GM23338 (cell line): ENCODE measurements around the gene CACNA2D3. TPM values are rescaled to one million over a fixed set of nuclear protein-coding genes. Genes with fewer than 3 reads are reported as not detected.

Experiments used
- ATAC-seq: fragments of 200-7000 bp; cut with Tn5 transposase; 3 replicates; pipeline ENCODE4 v1.9.1; 2020
- DNase-seq: peaks from one replicate; pipeline ENCODE4 v3.0.0-alpha.2; 2015; ENCODE audit warnings: low spot score
- H2AFZ ChIP-seq: fragments of 200-600 bp; sonication (generic); 2 replicates; pipeline ENCODE4 v1.8.0; 2016; ENCODE audit warnings: antibody characterized with exemption, mild to moderate bottlenecking, moderate library complexity
- H3F3A ChIP-seq: fragments of 200-600 bp; sonication (generic); replicated peaks from 2 replicates; pipeline ENCODE4 v1.8.0; 2017; ENCODE audit warnings: antibody characterized with exemption, mixed run types, low read depth
- H3K27ac ChIP-seq: fragments of 200-600 bp; sonication (generic); 2 replicates; pipeline ENCODE4 v1.6.1; 2016; ENCODE audit warnings: low read depth
- H3K27me3 ChIP-seq: fragments of 200-600 bp; sonication (generic); 2 replicates; pipeline ENCODE4 v1.8.0; 2016; ENCODE audit warnings: mild to moderate bottlenecking, mixed run types, moderate library complexity; ENCODE audit not compliant: insufficient read depth
- H3K36me3 ChIP-seq: fragments of 200-600 bp; sonication (generic); 2 replicates; pipeline ENCODE4 v1.8.0; 2016; ENCODE audit warnings: mild to moderate bottlenecking; ENCODE audit not compliant: insufficient read depth
- H3K4me1 ChIP-seq: fragments of 200-600 bp; sonication (generic); 2 replicates; pipeline ENCODE4 v1.8.0; 2016; ENCODE audit warnings: mild to moderate bottlenecking, moderate library complexity; ENCODE audit not compliant: insufficient read depth
- H3K4me2 ChIP-seq: fragments of 200-600 bp; sonication (generic); 2 replicates; pipeline ENCODE4 v1.7.1; 2017; ENCODE audit warnings: mixed run types
- H3K4me3 ChIP-seq: fragments of 200-600 bp; sonication (generic); 2 replicates; pipeline ENCODE4 v1.6.1; 2016; ENCODE audit warnings: mixed run types
- H3K79me2 ChIP-seq: fragments of 200-600 bp; sonication (generic); replicated peaks from 2 replicates; pipeline ENCODE4 v1.8.0; 2017; ENCODE audit warnings: mild to moderate bottlenecking; ENCODE audit not compliant: insufficient read depth
- H3K9me2 ChIP-seq: fragments of 200-600 bp; sonication (generic); 2 replicates; pipeline ENCODE4 v1.8.0; 2017; ENCODE audit not compliant: insufficient read depth
- H4K20me1 ChIP-seq: fragments of 200-600 bp; sonication (generic); replicated peaks from 2 replicates; pipeline ENCODE4 v1.8.0; 2017; ENCODE audit warnings: mild to moderate bottlenecking; ENCODE audit not compliant: insufficient read depth
- H3K27ac Mint-ChIP-seq: 2 replicates; pipeline ENCODE4 v1.8.0; 2020; ENCODE audit warnings: inconsistent platforms, mild to moderate bottlenecking, moderate library complexity, mixed read lengths
- H3K27me3 Mint-ChIP-seq: 3 replicates; pipeline ENCODE4 v1.8.0; 2022; ENCODE audit warnings: low read depth, mild to moderate bottlenecking, moderate library complexity, mixed read lengths, inconsistent platforms; ENCODE audit not compliant: insufficient read depth, poor library complexity
- H3K36me3 Mint-ChIP-seq: 3 replicates; pipeline ENCODE4 v1.8.0; 2021; ENCODE audit warnings: low read depth, mild to moderate bottlenecking, inconsistent platforms, moderate library complexity, mixed read lengths
- H3K4me1 Mint-ChIP-seq: 3 replicates; pipeline ENCODE4 v1.8.0; 2020; ENCODE audit warnings: mild to moderate bottlenecking, inconsistent platforms, mixed read lengths
- H3K4me3 Mint-ChIP-seq: 3 replicates; pipeline ENCODE4 v1.8.0; 2021; ENCODE audit warnings: moderate library complexity, mild to moderate bottlenecking, inconsistent platforms, mixed read lengths
- H3K9me3 Mint-ChIP-seq: 3 replicates; pipeline ENCODE4 v1.8.0; 2020; ENCODE audit warnings: moderate library complexity, mild to moderate bottlenecking, inconsistent platforms, mixed read lengths
- CREB1 ChIP-seq: fragments of 250-450 bp; sonication (Bioruptor Pico); IDR thresholded peaks from 2 replicates; pipeline ENCODE4 v1.5.0; 2020; ENCODE audit warnings: low read depth, mild to moderate bottlenecking, moderate library complexity
- CTCF ChIP-seq, 2 experiments: fragments of 200-600 bp in 1 of 2; sonication (generic) in 1 of 2; conservative IDR thresholded peaks; 2 replicates each; pipeline versions ENCODE4 v1.5.1 to v1.6.1; 2016 to 2017; ENCODE audit warnings: antibody characterized with exemption in 2 of 2, low read depth in 2 of 2, mild to moderate bottlenecking in 2 of 2, moderate library complexity in 1 of 2
- ETS1 ChIP-seq: IDR thresholded peaks from 2 replicates; pipeline ENCODE4 v1.6.1; 2016; ENCODE audit warnings: antibody characterized with exemption
- EZH2 ChIP-seq: fragments of 200-600 bp; sonication (generic); IDR thresholded peaks from one replicate; pipeline ENCODE4 v1.8.0; 2017; ENCODE audit warnings: antibody characterized with exemption, mild to moderate bottlenecking, low read depth; ENCODE audit not compliant: unreplicated experiment
- EZH2phosphoT487 ChIP-seq: fragments of 200-600 bp; sonication (generic); IDR thresholded peaks from one replicate; pipeline ENCODE4 v1.8.1; 2018; ENCODE audit warnings: antibody characterized with exemption; ENCODE audit not compliant: unreplicated experiment
- JUNB ChIP-seq: IDR thresholded peaks from one replicate; pipeline ENCODE4 v1.6.1; 2016; ENCODE audit warnings: antibody characterized with exemption; ENCODE audit not compliant: unreplicated experiment
- NANOG ChIP-seq: IDR thresholded peaks from 2 replicates; pipeline ENCODE4 v1.6.1; 2016; ENCODE audit warnings: antibody characterized with exemption, borderline replicate concordance
- POLR2AphosphoS5 ChIP-seq: IDR thresholded peaks from 2 replicates; pipeline ENCODE4 v1.6.1; 2016; ENCODE audit warnings: antibody characterized with exemption, low read depth
- STAT1 ChIP-seq: IDR thresholded peaks from one replicate; pipeline ENCODE4 v1.6.1; 2016; ENCODE audit warnings: antibody characterized with exemption; ENCODE audit not compliant: unreplicated experiment
- ZNF114 ChIP-seq: fragments of 250-450 bp; sonication (Bioruptor Pico); IDR thresholded peaks from 2 replicates; pipeline ENCODE4 v1.5.0; 2020; ENCODE audit warnings: mild to moderate bottlenecking, moderate library complexity
- ZNF331 ChIP-seq: fragments of 250-450 bp; sonication (Bioruptor Pico); IDR thresholded peaks from 2 replicates; pipeline ENCODE4 v1.5.0; 2020; ENCODE audit warnings: low read depth, mild to moderate bottlenecking, moderate library complexity
- polyA plus RNA-seq: library from polyadenylated mRNA; unstranded; fragments of >200 nt; fragmentation: Nextera tagmentation; extraction: Ambion mirVana; gene quantifications from 2 replicates; pipeline ENCODE4 v1.2.1, GENCODE V29; 2016
- total RNA-seq: library from RNA; depleted of rRNA; stranded (reverse); fragments of >200 nt; shearing (Covaris generic); gene quantifications from 2 replicates; pipeline ENCODE4 v1.2.3, GENCODE V29; 2014

CACNA2D3 gene
- total and polyA plus RNA-seq, 2 experiments from 2014 or later, result 2.2 to 2.3 TPM

GRCh38 chr3:55007971-55008370 is 885.6 kb downstream of the CACNA2D3 start:
- Mint-ChIP-seq H3K4me1 (peaks cover 21% of the 10 kb centered on the region), H3K4me3 (no peak overlapping the region)
- no peak overlapping the region for H3K4me2 ChIP-seq

GRCh38 chr3:55009372-55009771 is 887.0 kb downstream of the CACNA2D3 start:
- H3K4me1 Mint-ChIP-seq, result peaks cover 23% of the 10 kb centered on the region
- TF ChIP-seq ETS1 (no peak), ZNF114 (CRISPR knock-in tag) (no peak)

More at GRCh38 chr3:55007971-55008370, 885.6 kb downstream of the CACNA2D3 start:
- H3K9me3 Mint-ChIP-seq, result no peaks in the 10 kb centered on the region; the same call in 2 of the 3 replicates
- no peak overlapping the region for H3K27ac Mint-ChIP-seq
- ATAC-seq, result no peak
- H3K27ac ChIP-seq, result no peak overlapping the region
- H3K36me3 ChIP-seq, result no peaks in the 10 kb centered on the region
- no peaks in the 10 kb centered on the region for H4K20me1 ChIP-seq
- H2AFZ ChIP-seq, result no peak overlapping the region
- H3K4me1 ChIP-seq, result peaks cover 19% of the 10 kb centered on the region
- H3K27me3 Mint-ChIP-seq, result peaks cover 1% of the 10 kb centered on the region
- no peaks in the 10 kb centered on the region for H3K79me2 ChIP-seq
- no peak for DNase-seq
- H3F3A ChIP-seq, result no peaks in the 10 kb centered on the region
- no peaks in the 10 kb centered on the region; the same call in 1 of the 2 replicates for H3K9me2 ChIP-seq
- TF ChIP-seq NANOG, result no peak
- no peak for TF ChIP-seq EZH2
- no peak for TF ChIP-seq ZNF331
- TF ChIP-seq ZNF114 (CRISPR knock-in tag), result no peak
- no peak for TF ChIP-seq ETS1
- no peak for TF ChIP-seq EZH2phosphoT487
- TF ChIP-seq CREB1 (CRISPR knock-in tag), result no peak
- no peak for TF ChIP-seq STAT1
- TF ChIP-seq JUNB, result no peak
- no peak for TF ChIP-seq POLR2AphosphoS5
- no peak for TF ChIP-seq CTCF (conservative IDR thresholded peaks at IDR 0.05; ENCODE audit: low read depth in 2 of 2)
- no peak overlapping the region for H3K4me3 ChIP-seq
- no peaks in the 10 kb centered on the region for H3K27me3 ChIP-seq
- H3K36me3 Mint-ChIP-seq, result no peaks in the 10 kb centered on the region

More at GRCh38 chr3:55009372-55009771, 887.0 kb downstream of the CACNA2D3 start:
- Histone ChIP-seq H3K4me3 (no peak overlapping the region), H3K4me2 (no peak overlapping the region), H4K20me1 (no peaks in the 10 kb centered on the region), H3K27ac (no peak overlapping the region), H3F3A (no peaks in the 10 kb centered on the region), H3K9me2 (no peaks in the 10 kb centered on the region; the same call in 1 of the 2 replicates), H2AFZ (no peak overlapping the region), H3K36me3 (no peaks in the 10 kb centered on the region), H3K27me3 (no peaks in the 10 kb centered on the region), H3K4me1 (peaks cover 22% of the 10 kb centered on the region), H3K79me2 (no peaks in the 10 kb centered on the region)
- ATAC-seq (no peak), DNase-seq (no peak)
- Mint-ChIP-seq H3K9me3 (no peaks in the 10 kb centered on the region; the same call in 2 of the 3 replicates), H3K36me3 (no peaks in the 10 kb centered on the region), H3K27me3 (peaks cover 1% of the 10 kb centered on the region), H3K27ac (no peak overlapping the region), H3K4me3 (no peak overlapping the region)
